ENCODE results near the gene MYO6. TPM values are rescaled to one million over a fixed set of nuclear protein-coding genes. Genes with fewer than 3 reads are reported as not detected.

Gene MYO6
- total RNA-seq, 1 donor from 2014 or later: 20.4 TPM

DNA sequence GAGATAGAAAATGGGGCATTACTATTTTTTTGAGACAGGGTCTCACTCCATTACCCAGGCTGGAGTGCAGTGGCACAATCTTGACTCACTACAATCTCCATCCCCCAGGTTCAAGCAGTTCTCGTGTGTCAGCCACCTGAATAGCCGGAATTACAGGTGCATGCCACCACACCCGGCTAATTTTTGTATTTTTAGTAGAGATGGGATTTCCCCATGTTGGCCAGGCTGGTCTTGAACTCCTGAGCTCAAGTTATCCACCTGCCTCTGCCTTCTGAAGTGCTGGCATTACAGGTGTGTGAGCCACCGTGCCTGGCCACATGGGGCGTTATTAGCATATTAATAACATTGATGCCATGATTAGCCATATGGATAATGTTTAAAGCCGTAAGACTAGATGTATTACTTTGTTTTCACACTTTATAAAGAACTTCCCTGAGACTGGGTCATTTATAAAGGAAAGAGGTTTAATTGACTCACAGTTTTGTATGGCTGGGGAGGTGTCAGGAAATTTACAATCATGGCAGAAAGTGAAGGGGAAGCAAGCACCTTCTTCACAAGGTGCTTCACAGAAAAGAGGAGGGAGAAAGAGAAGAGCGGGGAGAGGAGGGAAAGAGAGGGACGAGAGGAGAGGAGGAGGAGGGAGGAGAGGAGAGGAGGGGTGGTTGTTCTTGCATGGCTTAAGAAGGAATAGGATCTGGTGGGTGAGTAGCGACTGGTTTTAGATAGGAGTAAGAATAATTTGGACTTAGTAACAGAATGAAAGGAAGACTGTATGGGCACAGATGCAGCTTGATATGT lies 51.9 kb downstream of the MYO6 start:
- H3K9me3 ChIP-seq: no peaks in the 10 kb centered on the region
- no peak overlapping the region for H3K4me3 ChIP-seq
- H3K27me3 ChIP-seq: no peaks in the 10 kb centered on the region
- H3K27ac ChIP-seq: no peak overlapping the region
- DNase-seq (ENCODE audit: extremely low spot score in 2 of 2): no peak
- no peak for TF ChIP-seq POLR2AphosphoS5 (IDR thresholded peaks at IDR 0.05; ENCODE audit: insufficient read depth in 1 of 2, low read depth in 1 of 2)
- TF ChIP-seq POLR2A (IDR thresholded peaks at IDR 0.05): no peak
- TF ChIP-seq, protein P1, sequence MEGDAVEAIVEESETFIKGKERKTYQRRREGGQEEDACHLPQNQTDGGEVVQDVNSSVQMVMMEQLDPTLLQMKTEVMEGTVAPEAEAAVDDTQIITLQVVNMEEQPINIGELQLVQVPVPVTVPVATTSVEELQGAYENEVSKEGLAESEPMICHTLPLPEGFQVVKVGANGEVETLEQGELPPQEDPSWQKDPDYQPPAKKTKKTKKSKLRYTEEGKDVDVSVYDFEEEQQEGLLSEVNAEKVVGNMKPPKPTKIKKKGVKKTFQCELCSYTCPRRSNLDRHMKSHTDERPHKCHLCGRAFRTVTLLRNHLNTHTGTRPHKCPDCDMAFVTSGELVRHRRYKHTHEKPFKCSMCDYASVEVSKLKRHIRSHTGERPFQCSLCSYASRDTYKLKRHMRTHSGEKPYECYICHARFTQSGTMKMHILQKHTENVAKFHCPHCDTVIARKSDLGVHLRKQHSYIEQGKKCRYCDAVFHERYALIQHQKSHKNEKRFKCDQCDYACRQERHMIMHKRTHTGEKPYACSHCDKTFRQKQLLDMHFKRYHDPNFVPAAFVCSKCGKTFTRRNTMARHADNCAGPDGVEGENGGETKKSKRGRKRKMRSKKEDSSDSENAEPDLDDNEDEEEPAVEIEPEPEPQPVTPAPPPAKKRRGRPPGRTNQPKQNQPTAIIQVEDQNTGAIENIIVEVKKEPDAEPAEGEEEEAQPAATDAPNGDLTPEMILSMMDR (IDR thresholded peaks at IDR 0.05): no peak
- intact Hi-C loops (cut with DNase I): no loop called here
- H3K4me1 ChIP-seq: no peaks in the 10 kb centered on the region
- no peaks in the 10 kb centered on the region for H3K36me3 ChIP-seq

DNA sequence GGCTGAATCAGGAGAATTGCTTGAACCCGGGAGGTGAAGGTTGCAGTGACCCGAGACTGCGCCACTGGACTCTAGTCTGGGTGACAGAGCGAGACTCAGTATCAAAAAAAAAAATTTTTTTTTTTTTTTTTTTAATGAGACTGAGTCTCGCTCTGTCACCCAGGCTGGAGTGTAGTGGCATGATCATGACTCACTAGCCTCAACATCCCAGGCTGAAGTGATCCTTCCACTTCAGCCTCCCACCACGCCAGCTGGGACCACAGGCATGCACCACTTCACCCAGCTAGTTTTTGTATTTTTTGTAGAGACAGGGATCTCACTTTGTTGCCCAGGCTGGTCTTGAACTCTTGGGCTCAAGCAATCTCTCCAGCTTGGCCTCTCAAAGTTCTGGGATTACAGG lies 53.3 kb downstream of the MYO6 start:
- intact Hi-C loops (cut with DNase I): no loop called here

DNA sequence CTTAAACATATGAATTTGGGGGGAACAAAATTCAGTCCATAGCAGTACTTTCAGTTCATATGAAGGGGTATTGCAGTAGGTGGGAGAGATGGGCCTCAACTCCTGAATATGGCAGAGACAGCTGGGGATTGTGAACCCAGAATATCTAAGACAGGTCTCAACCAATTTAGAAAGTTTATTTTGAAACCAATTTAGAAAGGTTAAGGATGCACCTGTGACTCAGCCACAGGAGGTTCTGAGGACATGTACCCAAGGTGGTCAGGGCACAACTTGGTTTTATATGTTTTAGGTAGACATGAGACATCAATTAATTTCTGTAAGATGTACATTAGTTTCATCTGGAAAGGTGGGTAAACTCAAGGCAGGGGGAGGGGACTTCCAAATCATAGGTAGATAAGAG lies 59.5 kb downstream of the MYO6 start:
- TF ChIP-seq, protein P1 (IDR thresholded peaks at IDR 0.05): no peak
- no peak for TF ChIP-seq POLR2A (IDR thresholded peaks at IDR 0.05)
- Histone ChIP-seq H3K4me1 (no peaks in the 10 kb centered on the region), H3K27ac (no peak overlapping the region), H3K27me3 (no peaks in the 10 kb centered on the region), H3K9me3 (no peaks in the 10 kb centered on the region), H3K4me3 (no peak overlapping the region), H3K36me3 (no peaks in the 10 kb centered on the region)
- intact Hi-C loops (cut with DNase I): no loop called here
- no peak for DNase-seq (ENCODE audit: extremely low spot score in 2 of 2)

More for the DNA sequence above, 53.3 kb downstream of the MYO6 start:
- Histone ChIP-seq H3K36me3 (no peaks in the 10 kb centered on the region), H3K4me3 (no peak overlapping the region), H3K4me1 (no peaks in the 10 kb centered on the region), H3K9me3 (no peaks in the 10 kb centered on the region), H3K27ac (no peak overlapping the region), H3K27me3 (no peaks in the 10 kb centered on the region)
- no peak for DNase-seq (ENCODE audit: extremely low spot score in 2 of 2)
- TF ChIP-seq POLR2A (IDR thresholded peaks at IDR 0.05) (no peak), POLR2AphosphoS5 (IDR thresholded peaks at IDR 0.05; ENCODE audit: insufficient read depth in 1 of 2, low read depth in 1 of 2) (no peak)
- TF ChIP-seq, protein P1 (IDR thresholded peaks at IDR 0.05): no peak

DNA sequence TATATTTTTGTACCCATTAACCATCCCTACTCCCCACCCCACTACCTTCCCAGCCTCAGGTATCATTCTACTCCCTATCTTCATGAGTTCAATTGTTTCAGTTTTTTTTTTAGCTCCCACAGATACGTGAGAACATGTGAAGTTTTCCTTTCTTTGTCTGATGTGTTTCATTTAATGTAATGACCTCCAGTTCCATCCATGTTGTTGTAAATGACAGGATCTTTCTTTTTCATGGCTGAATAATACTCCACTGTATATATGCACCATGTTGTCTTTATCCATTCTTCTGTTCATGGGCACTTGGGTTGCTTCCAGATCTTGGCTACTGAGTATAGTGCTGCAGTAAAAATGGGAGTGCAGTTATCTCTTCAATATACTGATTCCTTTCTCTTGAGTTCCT lies 63.5 kb downstream of the MYO6 start:
- H3K9me3 ChIP-seq: no peaks in the 10 kb centered on the region
- H3K27ac ChIP-seq: no peak overlapping the region
- H3K4me3 ChIP-seq: no peak overlapping the region
- H3K4me1 ChIP-seq: no peaks in the 10 kb centered on the region
- TF ChIP-seq POLR2AphosphoS5 (IDR thresholded peaks at IDR 0.05; ENCODE audit: insufficient read depth in 1 of 2, low read depth in 1 of 2) (no peak), POLR2A (IDR thresholded peaks at IDR 0.05) (no peak)
- TF ChIP-seq, protein P1 (IDR thresholded peaks at IDR 0.05): no peak
- intact Hi-C loops (cut with DNase I): no loop called here
- no peaks in the 10 kb centered on the region for H3K36me3 ChIP-seq
- DNase-seq (ENCODE audit: extremely low spot score in 2 of 2): no peak
- no peaks in the 10 kb centered on the region for H3K27me3 ChIP-seq

DNA sequence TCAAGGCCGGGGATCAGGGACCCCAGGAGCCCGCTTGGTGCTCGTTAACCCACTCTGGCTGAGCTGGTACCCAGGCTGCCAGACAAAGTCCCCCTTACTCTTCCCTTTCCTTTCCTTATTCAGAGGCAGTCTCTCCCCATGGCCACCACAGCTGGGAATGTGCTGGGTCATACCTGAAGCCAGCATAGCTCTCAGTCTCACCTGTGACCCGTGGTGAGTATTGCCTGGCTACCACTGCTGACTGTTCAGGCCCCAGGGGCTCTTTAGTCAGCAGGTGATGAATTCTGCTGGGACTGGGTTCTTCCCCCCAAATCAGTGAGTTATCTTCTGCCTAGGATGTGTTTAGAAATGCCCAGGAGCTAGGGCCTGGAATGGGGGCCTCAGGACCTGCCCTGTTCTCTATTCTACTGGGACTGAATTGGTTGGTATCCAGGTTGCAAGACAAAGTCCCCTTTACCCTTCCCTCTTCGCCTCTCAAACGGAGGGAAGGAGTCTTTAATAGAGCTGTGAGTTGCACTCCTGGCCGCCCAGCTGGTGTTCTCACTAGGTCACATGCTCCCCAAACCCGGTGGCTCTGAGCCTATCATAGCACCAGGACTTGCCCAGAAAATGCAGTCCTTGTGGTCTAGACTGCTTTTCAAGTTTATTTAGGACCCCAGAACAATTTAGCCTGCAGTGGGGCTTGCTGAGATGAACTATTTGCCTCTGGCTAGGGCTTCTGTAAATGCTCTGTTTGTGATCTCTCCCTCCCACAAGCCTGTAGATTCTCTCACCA lies 64.6 kb downstream of the MYO6 start:
- no peak for DNase-seq (ENCODE audit: extremely low spot score in 2 of 2)
- TF ChIP-seq POLR2A (IDR thresholded peaks at IDR 0.05): no peak
- TF ChIP-seq, protein P1 (IDR thresholded peaks at IDR 0.05): no peak
- no peak for TF ChIP-seq POLR2AphosphoS5 (IDR thresholded peaks at IDR 0.05; ENCODE audit: insufficient read depth in 1 of 2, low read depth in 1 of 2)
- intact Hi-C loops (cut with DNase I): no loop called here
- no peak overlapping the region for H3K4me3 ChIP-seq
- no peaks in the 10 kb centered on the region for H3K36me3 ChIP-seq
- no peak overlapping the region for H3K27ac ChIP-seq
- H3K4me1 ChIP-seq: no peaks in the 10 kb centered on the region
- no peaks in the 10 kb centered on the region for H3K9me3 ChIP-seq
- no peaks in the 10 kb centered on the region for H3K27me3 ChIP-seq
